ENCODE data around the gene KCNK15.
"Not testable (repeated sequence)": the region's sequence is repeated elsewhere in the genome, so short reads cannot be mapped to it uniquely, and the experiment has no call there.

KCNK15 gene

GRCh38 chr20:44758247-44759101, 12.8 kb downstream of the KCNK15 start:
- no peak overlapping the region for H3K4me3 ChIP-seq (ENCODE audit: low read length)
- TF ChIP-seq CTCF (IDR thresholded peaks at IDR 0.05; ENCODE audit: insufficient read depth, low read depth, low read length, missing control alignments) = no peak
- no peak for DNase-seq (ENCODE audit: low read depth)

GRCh38 chr20:44759595-44759994, 13.9 kb downstream of the KCNK15 start:
- H3K4me3 ChIP-seq (ENCODE audit: low read length) = no peak overlapping the region
- DNase-seq (ENCODE audit: low read depth) = no peak
- TF ChIP-seq CTCF (IDR thresholded peaks at IDR 0.05; ENCODE audit: insufficient read depth, low read depth, low read length, missing control alignments) = no peak

- no peak for TF ChIP-seq CTCF (IDR thresholded peaks at IDR 0.05; ENCODE audit: insufficient read depth, low read depth, low read length, missing control alignments)
- DNase-seq (ENCODE audit: low read depth) = no peak
- H3K4me3 ChIP-seq (ENCODE audit: low read length) = no peak overlapping the region
Measured at GRCh38 chr20:44761423-44761822, 15.8 kb downstream of the KCNK15 start.

- no peak overlapping the region for H3K4me3 ChIP-seq (ENCODE audit: low read length)
- TF ChIP-seq CTCF (IDR thresholded peaks at IDR 0.05; ENCODE audit: insufficient read depth, low read depth, low read length, missing control alignments) = no peak
- no peak for DNase-seq (ENCODE audit: low read depth)
Measured at GRCh38 chr20:44762466-44763140, 16.9 kb downstream of the KCNK15 start.

GRCh38 chr20:44763798-44764197, 18.1 kb downstream of the KCNK15 start:
- not testable (repeated sequence) for DNase-seq (ENCODE audit: low read depth); H3K4me3 ChIP-seq (ENCODE audit: low read length)

GRCh38 chr20:44765091-44765490, 19.4 kb downstream of the KCNK15 start:
- no peak for DNase-seq (ENCODE audit: low read depth)
- H3K4me3 ChIP-seq (ENCODE audit: low read length) = no peak overlapping the region
- TF ChIP-seq CTCF (IDR thresholded peaks at IDR 0.05; ENCODE audit: insufficient read depth, low read depth, low read length, missing control alignments) = no peak

GRCh38 chr20:44765701-44766347, 20.2 kb downstream of the KCNK15 start:
- no peak overlapping the region for H3K4me3 ChIP-seq (ENCODE audit: low read length)
- TF ChIP-seq CTCF (IDR thresholded peaks at IDR 0.05; ENCODE audit: insufficient read depth, low read depth, low read length, missing control alignments) = no peak
- DNase-seq (ENCODE audit: low read depth) = peak; percentile 39
